H9 (cell line): ENCODE measurements around the gene URB1. TPM values are rescaled to one million over a fixed set of nuclear protein-coding genes. Genes with fewer than 3 reads are reported as not detected.

Experiments used
- DNase-seq: peaks from one replicate; pipeline ENCODE4 v3.0.0-alpha.2; 2017
- H2AFZ ChIP-seq: one replicate; pipeline ENCODE4 v1.6.1; 2013; ENCODE audit warnings: mild to moderate bottlenecking, low read length, control low read depth, moderate library complexity
- H2AK5ac ChIP-seq: 2 replicates; pipeline ENCODE4 v1.6.1; 2013; ENCODE audit warnings: low read length, control low read depth, mixed read lengths; ENCODE audit not compliant: insufficient read length
- H2BK120ac ChIP-seq: one replicate; pipeline ENCODE4 v1.6.1; 2013; ENCODE audit warnings: low read depth, mild to moderate bottlenecking, low read length, control low read depth, inconsistent platforms; ENCODE audit not compliant: poor library complexity, severe bottlenecking
- H2BK12ac ChIP-seq: 2 replicates; pipeline ENCODE4 v1.6.1; 2013; ENCODE audit warnings: low read length, control low read depth, mixed read lengths, low read depth; ENCODE audit not compliant: insufficient read length
- H2BK15ac ChIP-seq: 2 replicates; pipeline ENCODE4 v1.6.1; 2013; ENCODE audit warnings: low read depth, low read length, control low read depth
- H2BK20ac ChIP-seq: one replicate; pipeline ENCODE4 v1.6.1; 2013; ENCODE audit warnings: low read depth, mild to moderate bottlenecking, low read length, control low read depth, inconsistent platforms; ENCODE audit not compliant: poor library complexity, severe bottlenecking
- H2BK5ac ChIP-seq: 2 replicates; pipeline ENCODE4 v1.6.1; 2013; ENCODE audit warnings: low read length, control low read depth, mixed read lengths; ENCODE audit not compliant: insufficient read length
- H3K14ac ChIP-seq: 2 replicates; pipeline ENCODE4 v1.6.1; 2013; ENCODE audit warnings: low read length, control low read depth; ENCODE audit not compliant: insufficient read depth
- H3K18ac ChIP-seq: 2 replicates; pipeline ENCODE4 v1.6.1; 2013; ENCODE audit warnings: low read depth, mild to moderate bottlenecking, mixed read lengths, low read length, control low read depth; ENCODE audit not compliant: insufficient read length
- H3K23ac ChIP-seq: 2 replicates; pipeline ENCODE4 v1.6.1; 2013; ENCODE audit warnings: low read length, control low read depth, mixed read lengths, low read depth; ENCODE audit not compliant: insufficient read length
- H3K23me2 ChIP-seq: 2 replicates; pipeline ENCODE4 v1.6.1; 2013; ENCODE audit warnings: low read depth, mild to moderate bottlenecking, mixed read lengths, low read length, control low read depth; ENCODE audit not compliant: insufficient read length, poor library complexity, severe bottlenecking
- H3K27ac ChIP-seq: 2 replicates; pipeline ENCODE4 v1.5.1; 2013; ENCODE audit warnings: low read length, control low read depth, mixed read lengths, low read depth; ENCODE audit not compliant: insufficient read length
- H3K27me3 ChIP-seq: 2 replicates; pipeline ENCODE4 v1.6.1; 2013; ENCODE audit warnings: low read length, control low read depth, inconsistent platforms; ENCODE audit not compliant: insufficient read depth
- H3K4ac ChIP-seq: 2 replicates; pipeline ENCODE4 v1.6.1; 2013; ENCODE audit warnings: low read depth, mild to moderate bottlenecking, control low read depth, inconsistent platforms, low read length, moderate library complexity
- H3K4me1 ChIP-seq: 2 replicates; pipeline ENCODE4 v1.6.1; 2013; ENCODE audit warnings: low read length, control low read depth, inconsistent platforms; ENCODE audit not compliant: insufficient read depth
- H3K4me2 ChIP-seq: 2 replicates; pipeline ENCODE4 v1.6.1; 2013; ENCODE audit warnings: low read length, control low read depth, mixed read lengths; ENCODE audit not compliant: insufficient read length, insufficient read depth
- H3K56ac ChIP-seq: 2 replicates; pipeline ENCODE4 v1.6.1; 2013; ENCODE audit warnings: low read depth, mild to moderate bottlenecking, mixed read lengths, low read length, control low read depth; ENCODE audit not compliant: insufficient read length
- H3K79me1 ChIP-seq: 2 replicates; pipeline ENCODE4 v1.6.1; 2013; ENCODE audit warnings: low read depth, mild to moderate bottlenecking, moderate library complexity, low read length, control low read depth, inconsistent platforms; ENCODE audit not compliant: insufficient read depth, poor library complexity, severe bottlenecking
- H3K79me2 ChIP-seq: 2 replicates; pipeline ENCODE4 v1.6.1; 2013; ENCODE audit warnings: low read length, control low read depth, inconsistent platforms; ENCODE audit not compliant: insufficient read depth
- H3K9ac ChIP-seq: 2 replicates; pipeline ENCODE4 v1.6.1; 2013; ENCODE audit warnings: low read length, control low read depth, mixed read lengths; ENCODE audit not compliant: insufficient read length; ENCODE audit errors: extremely low read depth
- H3K9me3 ChIP-seq: one replicate; pipeline ENCODE4 v1.6.1; 2013; ENCODE audit warnings: low read depth, low read length, inconsistent platforms; ENCODE audit not compliant: control insufficient read depth
- H3T11ph ChIP-seq: one replicate; pipeline ENCODE4 v1.6.1; 2013; ENCODE audit warnings: mild to moderate bottlenecking, low read length, control low read depth, inconsistent platforms
- H4K20me1 ChIP-seq: one replicate; pipeline ENCODE4 v1.6.1; 2013; ENCODE audit not compliant: control insufficient read depth, insufficient read length, insufficient read depth
- H4K5ac ChIP-seq: 2 replicates; pipeline ENCODE4 v1.6.1; 2013; ENCODE audit warnings: low read depth, mild to moderate bottlenecking, mixed read lengths, low read length, control low read depth; ENCODE audit not compliant: insufficient read length
- H4K8ac ChIP-seq: replicated peaks from 2 replicates; pipeline ENCODE4 v1.6.1; 2013; ENCODE audit warnings: low read length, control low read depth, mixed read lengths, low read depth; ENCODE audit not compliant: insufficient read length
- H4K91ac ChIP-seq: 2 replicates; pipeline ENCODE4 v1.6.1; 2013; ENCODE audit warnings: low read depth, mild to moderate bottlenecking, moderate library complexity, mixed read lengths, low read length, control low read depth; ENCODE audit not compliant: insufficient read length
- H3K27ac Mint-ChIP-seq, 3 experiments: 2 replicates in 2 of 3; 3 replicates in 1 of 3; pipeline ENCODE4 v1.8.0; 2020 to 2021; ENCODE audit warnings: mixed read lengths in 3 of 3, mild to moderate bottlenecking in 1 of 3, moderate library complexity in 1 of 3
- H3K27me3 Mint-ChIP-seq: 2 replicates; pipeline ENCODE4 v1.8.0; 2021; ENCODE audit warnings: low read depth, mild to moderate bottlenecking, moderate library complexity, mixed read lengths
- H3K36me3 Mint-ChIP-seq, 3 experiments: 2 replicates in 2 of 3; 3 replicates in 1 of 3; pipeline ENCODE4 v1.8.0; 2020 to 2021; ENCODE audit warnings: low read depth in 3 of 3, mixed read lengths in 3 of 3; ENCODE audit not compliant: insufficient read depth in 1 of 3
- H3K4me1 Mint-ChIP-seq, 2 experiments: 2 replicates each; pipeline ENCODE4 v1.8.0; 2020; ENCODE audit warnings: mixed read lengths in 2 of 2
- H3K4me3 Mint-ChIP-seq, 2 experiments: 2 replicates in 1 of 2; 3 replicates in 1 of 2; pipeline ENCODE4 v1.8.0; 2020 to 2021; ENCODE audit warnings: mild to moderate bottlenecking in 2 of 2, mixed read lengths in 2 of 2, moderate library complexity in 1 of 2
- H3K9me3 Mint-ChIP-seq, 2 experiments: 2 replicates in 1 of 2; 3 replicates in 1 of 2; pipeline ENCODE4 v1.8.0; 2020; ENCODE audit warnings: mild to moderate bottlenecking in 2 of 2, mixed read lengths in 2 of 2, moderate library complexity in 1 of 2
- CTCF ChIP-seq: fragments of 200-600 bp; sonication (generic); conservative IDR thresholded peaks from 3 replicates; pipeline ENCODE4 v1.8.0; 2021; ENCODE audit warnings: antibody characterized with exemption, mild to moderate bottlenecking
- WGBS: extraction: QIAGEN DNeasy Blood & Tissue Kit; methylation state at CpG from one replicate; pipeline ENCODE4 v1.1.7; 2013; ENCODE audit warnings: missing lambda C conversion rate, low lambda C conversion rate, mixed read lengths; ENCODE audit not compliant: insufficient read length; ENCODE audit errors: extremely low coverage; 5-methylcytosine and 5-hydroxymethylcytosine counted together
- total RNA-seq: library from RNA; stranded (reverse); gene quantifications from 2 replicates; pipeline ENCODE4 v1.2.1, GENCODE V29; 2021

URB1 gene
- total RNA-seq, 1 experiment from 2014 or later = 23.5 TPM

- peak; percentile 96 for DNase-seq
- H3K79me1 ChIP-seq = no peaks in the 10 kb centered on the region
- H3K4ac ChIP-seq = no peak overlapping the region
- Mint-ChIP-seq H3K36me3 (peaks cover 3 to 23% (median 3%) of the 10 kb centered on the region in 3 experiments; a peak in 5 of 7 replicates), H3K4me3 (peak overlapping the region; percentile 28 to 31; a peak in 2 of 5 replicates), H3K27ac (peak overlapping the region; percentile 2 to 82 (median 47); a peak in 4 of 7 replicates), H3K9me3 (no peaks in the 10 kb centered on the region), H3K4me1 (peaks cover 11 to 14% of the 10 kb centered on the region in 2 experiments), H3K27me3 (no peaks in the 10 kb centered on the region)
- no peaks in the 10 kb centered on the region for H3K27me3 ChIP-seq
- H2BK20ac ChIP-seq = no peak overlapping the region
- H3K9me3 ChIP-seq = no peaks in the 10 kb centered on the region
- H2BK5ac ChIP-seq = no peak overlapping the region
- no peaks in the 10 kb centered on the region for H3K4me1 ChIP-seq
- no peak overlapping the region for H2BK12ac ChIP-seq
- H4K20me1 ChIP-seq = no peaks in the 10 kb centered on the region
- no peak overlapping the region for H3K27ac ChIP-seq
- H3K4me2 ChIP-seq = no peak overlapping the region
- H2BK120ac ChIP-seq = no peak overlapping the region
- H3T11ph ChIP-seq = no peak overlapping the region
- no peak overlapping the region for H3K14ac ChIP-seq
- WGBS = no CpG with 5 or more reads among the region's 22 CpGs
- no peak overlapping the region for H3K23ac ChIP-seq
- H3K56ac ChIP-seq = no peak overlapping the region
- TF ChIP-seq CTCF = peak; percentile 95
- H4K91ac ChIP-seq = no peak overlapping the region
- no peak overlapping the region for H4K5ac ChIP-seq
- H2BK15ac ChIP-seq = no peak overlapping the region
- H3K23me2 ChIP-seq = no peaks in the 10 kb centered on the region
- H3K79me2 ChIP-seq = no peaks in the 10 kb centered on the region
- no peak overlapping the region for H4K8ac ChIP-seq
- peak overlapping the region; percentile 1 for H3K18ac ChIP-seq
- no peak overlapping the region for H2AFZ ChIP-seq
- H2AK5ac ChIP-seq = no peak overlapping the region
- no peak overlapping the region for H3K9ac ChIP-seq
Measured at GRCh38 chr21:32306021-32306780, 86.6 kb downstream of the URB1 start.
